ENCODE measurements around the gene SIRT7. TPM values are rescaled to one million over a fixed set of nuclear protein-coding genes. Genes with fewer than 3 reads are reported as not detected.

Gene SIRT7
- total and polyA plus RNA-seq, 12 donors: 4.2 to 49.8 (median 14.6) TPM

- Histone ChIP-seq H3K27ac (no peak overlapping the region), H3K36me3 (replicated peaks in 1 of 2) (no peaks in the 10 kb centered on the region), H3K4me1 (replicated peaks in 1 of 2) (peaks cover 0 to 6% of the 10 kb centered on the region in 2 donors), H3K27me3 (no peaks in the 10 kb centered on the region), H3K9me3 (replicated peaks in 1 of 3) (no peaks in the 10 kb centered on the region), H3K4me3 (no peak overlapping the region)
- no peak for DNase-seq
- WGBS, 4 donors: 87 to 92% (median 90%) methylated on average over 16 to 38 of the region's 38 CpGs
- intact Hi-C loops (cut with DNase I): no loop called here
- no peak for TF ChIP-seq POLR2A (IDR thresholded peaks at IDR 0.05)
These were observed 17.1 kb upstream of the SIRT7 start for GRCh38 chr17:81934850-81935708.

GRCh38 chr17:81934098-81934757 lies 16.3 kb upstream of the SIRT7 start:
- TF ChIP-seq CTCF (IDR thresholded peaks at IDR 0.05) (no peak), POLR2A (IDR thresholded peaks at IDR 0.05) (no peak)
- no peaks in the 10 kb centered on the region for H3K9me3 ChIP-seq (replicated peaks in 1 of 3)
- no peaks in the 10 kb centered on the region for H3K27me3 ChIP-seq
- peaks cover 0 to 6% of the 10 kb centered on the region in 2 donors for H3K4me1 ChIP-seq (replicated peaks in 1 of 2)
- WGBS, 4 donors: 82 to 91% (median 84%) methylated on average over 8 to 23 of the region's 23 CpGs
- intact Hi-C loops (cut with DNase I): no loop called here
- H3K27ac ChIP-seq: no peak overlapping the region
- DNase-seq: no peak
- H3K4me3 ChIP-seq: no peak overlapping the region
- no peaks in the 10 kb centered on the region for H3K36me3 ChIP-seq (replicated peaks in 1 of 2)

- DNase-seq: no peak
- Histone ChIP-seq H3K36me3 (replicated peaks in 1 of 2) (no peaks in the 10 kb centered on the region), H3K4me1 (replicated peaks in 1 of 2) (peaks cover 3 to 8% of the 10 kb centered on the region in 2 donors), H3K27me3 (no peaks in the 10 kb centered on the region), H3K27ac (no peak overlapping the region), H3K9me3 (replicated peaks in 1 of 3) (no peaks in the 10 kb centered on the region), H3K4me3 (no peak overlapping the region)
- intact Hi-C loops (cut with DNase I): no loop called here
- no peak for TF ChIP-seq POLR2A (IDR thresholded peaks at IDR 0.05)
- TF ChIP-seq CTCF (IDR thresholded peaks at IDR 0.05): no peak
- WGBS, 4 donors: 81 to 89% (median 84%) methylated on average over 13 to 14 of the region's 14 CpGs
These were observed 15.3 kb upstream of the SIRT7 start for GRCh38 chr17:81933178-81933699.

GRCh38 chr17:81932333-81932983 lies 14.5 kb upstream of the SIRT7 start:
- no peaks in the 10 kb centered on the region for H3K36me3 ChIP-seq (replicated peaks in 1 of 2)
- TF ChIP-seq POLR2A (IDR thresholded peaks at IDR 0.05) (no peak), CTCF (IDR thresholded peaks at IDR 0.05) (no peak)
- no peaks in the 10 kb centered on the region for H3K27me3 ChIP-seq
- DNase-seq: no peak
- intact Hi-C loops (cut with DNase I): no loop called here
- H3K9me3 ChIP-seq (replicated peaks in 1 of 3): no peaks in the 10 kb centered on the region
- no peak overlapping the region for H3K4me3 ChIP-seq
- WGBS, 4 donors: 73 to 79% (median 76%) methylated on average over 8 to 9 of the region's 9 CpGs
- peaks cover 7 to 13% of the 10 kb centered on the region in 2 donors for H3K4me1 ChIP-seq (replicated peaks in 1 of 2)
- H3K27ac ChIP-seq: no peak overlapping the region

Measured in adrenal gland (tissue), 12 donors.